Ishikawa (cell line): Measurements from ENCODE around the gene GXYLT2.

Experiments
- CEBPB ChIP-seq: IDR thresholded peaks from 2 replicates; pipeline ENCODE4 v1.6.1; 2012
- CREB1 ChIP-seq: IDR thresholded peaks from 2 replicates; pipeline ENCODE4 v1.6.1; 2012; ENCODE audit warnings: low read depth
- EGR1 ChIP-seq: IDR thresholded peaks from 2 replicates; pipeline ENCODE4 v1.6.1; 2012
- EP300 ChIP-seq: IDR thresholded peaks from 2 replicates; pipeline ENCODE4 v1.6.1; 2012; ENCODE audit warnings: borderline replicate concordance
- FOXM1 ChIP-seq: IDR thresholded peaks from 2 replicates; pipeline ENCODE4 v1.6.1; 2012; ENCODE audit warnings: low read depth, borderline replicate concordance
- RAD21 ChIP-seq: IDR thresholded peaks from 2 replicates; pipeline ENCODE4 v1.6.1; 2012; ENCODE audit warnings: low read depth
- REST ChIP-seq: IDR thresholded peaks from 2 replicates; pipeline ENCODE4 v1.6.1; 2012; ENCODE audit warnings: low read depth, mild to moderate bottlenecking
- TAF1 ChIP-seq: IDR thresholded peaks from 2 replicates; pipeline ENCODE4 v1.6.1; 2012; ENCODE audit warnings: low read depth, mild to moderate bottlenecking
- TCF12 ChIP-seq: IDR thresholded peaks from 2 replicates; pipeline ENCODE4 v1.6.1; 2012; ENCODE audit warnings: low read depth
- YY1 ChIP-seq: IDR thresholded peaks from 2 replicates; pipeline ENCODE4 v1.6.1; 2012; ENCODE audit warnings: low read depth
- ZBTB7A ChIP-seq: IDR thresholded peaks from 2 replicates; pipeline ENCODE4 v1.6.1; 2012; ENCODE audit warnings: low read depth

- TF ChIP-seq FOXM1: no peak
- TF ChIP-seq TAF1: no peak
- TF ChIP-seq CEBPB: no peak
- no peak for TF ChIP-seq REST
- TF ChIP-seq EP300: no peak
- TF ChIP-seq RAD21: no peak
- no peak for TF ChIP-seq YY1
- TF ChIP-seq ZBTB7A: no peak
- no peak for TF ChIP-seq EGR1
- TF ChIP-seq CREB1: no peak
- TF ChIP-seq TCF12: no peak
These were observed 94.9 kb downstream of the GXYLT2 start for GRCh38 chr3:72982609-72983366.
